ENCODE results near the gene PAPPA2.

Gene PAPPA2

GRCh38 chr1:176702901-176703300, 239.9 kb downstream of the PAPPA2 start:
- Histone ChIP-seq H3K27me3 (no peaks in the 10 kb centered on the region), H3K9ac (no peak overlapping the region), H3K36me3 (no peaks in the 10 kb centered on the region), H4K20me1 (no peaks in the 10 kb centered on the region), H3K4me3 (no peak overlapping the region), H3K4me1 (peaks cover 24% of the 10 kb centered on the region), H3K27ac (no peak overlapping the region), H3K4me2 (peak overlapping the region; percentile 67), H3K9me3 (no peaks in the 10 kb centered on the region)
- no peak for TF ChIP-seq Cebpa-rat (IDR thresholded peaks at IDR 0.05)

GRCh38 chr1:176705585-176705984, 242.6 kb downstream of the PAPPA2 start:
- H3K4me2 ChIP-seq, result no peak overlapping the region
- no peaks in the 10 kb centered on the region for H3K27me3 ChIP-seq
- H3K9ac ChIP-seq, result no peak overlapping the region
- H3K4me3 ChIP-seq, result no peak overlapping the region
- H4K20me1 ChIP-seq, result no peaks in the 10 kb centered on the region
- no peaks in the 10 kb centered on the region for H3K36me3 ChIP-seq
- no peak overlapping the region for H3K27ac ChIP-seq
- H3K4me1 ChIP-seq, result peaks cover 22% of the 10 kb centered on the region
- no peak for TF ChIP-seq Cebpa-rat (IDR thresholded peaks at IDR 0.05)
- no peaks in the 10 kb centered on the region for H3K9me3 ChIP-seq

DNA sequence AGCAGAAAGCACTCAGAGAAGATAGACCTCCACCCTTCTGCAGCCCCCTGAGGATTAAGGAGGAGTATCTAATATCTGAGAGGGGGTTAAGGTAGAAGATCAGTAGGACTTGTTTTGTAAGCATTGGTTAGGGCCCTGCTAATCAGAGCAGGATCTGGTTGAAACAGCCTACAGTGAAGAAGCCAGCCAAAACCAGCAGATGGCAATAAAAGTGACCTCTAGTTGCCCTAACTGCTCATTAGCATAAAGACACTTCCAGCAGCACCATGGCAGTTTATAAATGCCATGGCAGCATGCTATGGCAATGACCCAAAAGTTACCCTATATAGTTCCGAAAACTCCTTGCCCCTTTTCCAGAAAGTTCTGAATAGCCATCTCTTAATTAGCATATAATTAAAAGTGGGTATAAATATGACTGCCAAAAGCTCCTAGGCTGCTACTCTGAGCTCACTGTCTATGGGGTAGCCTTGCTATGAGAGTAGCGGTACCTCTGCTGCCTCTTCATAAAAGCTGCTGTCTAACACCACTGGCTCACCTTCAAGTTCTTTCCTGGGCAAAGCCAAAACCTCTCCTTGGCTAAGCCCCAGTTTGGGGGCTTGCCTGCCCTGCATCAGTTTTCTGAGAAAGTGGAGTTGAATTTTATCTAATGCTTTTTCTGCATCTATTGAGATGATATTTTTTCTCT, 254.2 kb downstream of the PAPPA2 start:
- no peaks in the 10 kb centered on the region for H3K27me3 ChIP-seq
- H3K4me3 ChIP-seq, result no peak overlapping the region
- no peaks in the 10 kb centered on the region for H3K36me3 ChIP-seq
- H4K20me1 ChIP-seq, result no peaks in the 10 kb centered on the region
- no peak overlapping the region for H3K4me2 ChIP-seq
- H3K9ac ChIP-seq, result no peak overlapping the region
- H3K4me1 ChIP-seq, result no peaks in the 10 kb centered on the region
- no peak for TF ChIP-seq Cebpa-rat (IDR thresholded peaks at IDR 0.05)
- no peak overlapping the region for H3K27ac ChIP-seq
- no peaks in the 10 kb centered on the region for H3K9me3 ChIP-seq

DNA sequence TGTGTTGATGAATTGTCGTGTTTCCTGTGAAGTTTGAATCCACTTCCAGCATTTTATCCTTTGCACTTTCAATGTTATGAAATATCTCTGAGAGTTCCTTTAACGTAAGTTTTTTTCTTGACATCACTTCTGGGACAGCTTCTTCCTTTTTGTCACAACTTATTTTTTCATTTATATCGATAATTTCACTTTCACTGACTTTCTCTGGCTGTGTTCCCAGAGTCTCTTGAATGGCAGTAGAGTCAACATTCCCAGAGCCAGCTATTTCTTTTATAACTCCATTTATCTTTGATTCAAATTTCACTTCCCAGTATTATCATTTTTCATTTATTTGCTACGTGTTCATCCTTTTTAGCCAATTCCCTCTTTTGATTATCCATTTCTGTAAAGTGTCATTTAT, 256.5 kb downstream of the PAPPA2 start:
- H3K36me3 ChIP-seq, result no peaks in the 10 kb centered on the region
- H3K4me2 ChIP-seq, result no peak overlapping the region
- H3K9ac ChIP-seq, result no peak overlapping the region
- no peaks in the 10 kb centered on the region for H4K20me1 ChIP-seq
- H3K27me3 ChIP-seq, result no peaks in the 10 kb centered on the region
- H3K27ac ChIP-seq, result no peak overlapping the region
- H3K9me3 ChIP-seq, result no peaks in the 10 kb centered on the region
- no peak for TF ChIP-seq Cebpa-rat (IDR thresholded peaks at IDR 0.05)
- no peak overlapping the region for H3K4me3 ChIP-seq
- no peaks in the 10 kb centered on the region for H3K4me1 ChIP-seq

GRCh38 chr1:176720838-176721237, 257.9 kb downstream of the PAPPA2 start:
- H3K4me2 ChIP-seq, result no peak overlapping the region
- H4K20me1 ChIP-seq, result no peaks in the 10 kb centered on the region
- H3K4me1 ChIP-seq, result no peaks in the 10 kb centered on the region
- H3K27ac ChIP-seq, result no peak overlapping the region
- H3K36me3 ChIP-seq, result no peaks in the 10 kb centered on the region
- H3K9me3 ChIP-seq, result no peaks in the 10 kb centered on the region
- no peaks in the 10 kb centered on the region for H3K27me3 ChIP-seq
- no peak overlapping the region for H3K4me3 ChIP-seq
- H3K9ac ChIP-seq, result no peak overlapping the region
- no peak for TF ChIP-seq Cebpa-rat (IDR thresholded peaks at IDR 0.05)

DNA sequence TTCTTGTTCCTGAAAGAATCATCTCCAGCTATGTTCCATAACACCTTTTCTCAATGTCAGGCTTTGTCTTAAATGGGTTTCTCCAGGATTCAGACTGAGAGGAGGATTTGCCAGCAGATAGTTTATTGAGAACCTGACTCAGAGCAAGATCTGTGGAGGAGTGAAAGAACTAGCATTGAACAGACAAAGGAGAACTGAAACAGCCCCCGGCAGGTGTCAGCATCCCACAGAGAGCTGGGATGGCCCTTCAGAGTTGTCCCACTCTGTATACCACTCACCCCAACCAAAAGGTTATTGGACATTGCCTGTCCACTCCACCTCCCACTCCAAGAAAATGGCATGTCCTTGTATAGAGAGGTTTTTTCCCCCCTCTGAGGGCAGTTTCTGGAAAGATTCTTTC, 270.7 kb downstream of the PAPPA2 start:
- no peaks in the 10 kb centered on the region for H3K9me3 ChIP-seq
- 0 out of 2 replicates have a peak, but pooled peaks cover 3% of the 10 kb centered on the region for H3K4me1 ChIP-seq
- no peak overlapping the region for H3K27ac ChIP-seq
- H3K4me3 ChIP-seq, result no peak overlapping the region
- no peak overlapping the region for H3K9ac ChIP-seq
- no peak for TF ChIP-seq Cebpa-rat (IDR thresholded peaks at IDR 0.05)
- no peaks in the 10 kb centered on the region for H3K36me3 ChIP-seq
- H4K20me1 ChIP-seq, result no peaks in the 10 kb centered on the region
- no peak overlapping the region for H3K4me2 ChIP-seq
- no peaks in the 10 kb centered on the region for H3K27me3 ChIP-seq

DNA sequence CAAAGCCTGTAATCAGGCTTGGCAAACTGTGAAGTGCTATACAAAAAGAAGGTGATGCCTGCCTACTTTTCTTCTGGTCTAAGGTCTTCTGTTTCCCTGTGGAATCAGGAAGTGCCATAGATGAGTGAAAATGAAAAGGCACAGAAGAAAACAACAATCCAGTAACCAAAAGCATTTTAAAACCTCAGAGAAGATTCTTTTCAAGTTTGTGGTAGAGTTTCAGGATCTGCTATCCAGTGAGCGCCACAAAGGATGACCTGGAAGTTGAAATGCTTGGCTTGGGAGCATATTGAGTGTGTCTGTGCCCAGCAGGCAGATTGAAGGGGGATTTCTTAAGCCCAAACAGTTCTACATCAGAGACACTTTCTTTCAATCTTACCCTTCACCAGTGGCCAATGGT, 272.2 kb downstream of the PAPPA2 start:
- H3K4me1 ChIP-seq, result 0 out of 2 replicates have a peak, but pooled peaks cover 3% of the 10 kb centered on the region
- no peak for TF ChIP-seq Cebpa-rat (IDR thresholded peaks at IDR 0.05)
- H3K4me2 ChIP-seq, result no peak overlapping the region
- H3K4me3 ChIP-seq, result no peak overlapping the region
- no peaks in the 10 kb centered on the region for H3K27me3 ChIP-seq
- no peaks in the 10 kb centered on the region for H3K36me3 ChIP-seq
- H3K9ac ChIP-seq, result no peak overlapping the region
- no peaks in the 10 kb centered on the region for H3K9me3 ChIP-seq
- no peak overlapping the region for H3K27ac ChIP-seq
- H4K20me1 ChIP-seq, result no peaks in the 10 kb centered on the region

DNA sequence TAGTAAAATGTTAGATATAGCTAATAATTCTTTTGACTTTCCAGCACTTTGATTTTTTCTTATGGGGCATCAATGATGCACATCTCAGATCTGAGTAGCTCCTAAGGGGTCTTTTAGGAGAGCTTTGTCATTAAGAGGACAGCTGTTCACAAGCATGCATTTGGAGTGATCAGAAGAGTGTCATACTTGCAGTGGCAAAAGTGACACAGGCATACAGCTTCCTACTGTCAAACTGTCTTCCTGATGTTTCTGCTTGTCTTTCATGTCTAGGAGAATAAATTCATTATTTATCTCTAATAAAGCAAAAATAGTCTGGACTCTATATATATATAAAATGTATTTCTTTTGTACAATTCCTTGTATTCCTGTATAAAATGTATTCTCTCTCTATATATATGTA, 273.0 kb downstream of the PAPPA2 start:
- H3K9ac ChIP-seq, result no peak overlapping the region
- no peaks in the 10 kb centered on the region for H3K9me3 ChIP-seq
- no peak for TF ChIP-seq Cebpa-rat (IDR thresholded peaks at IDR 0.05)
- no peaks in the 10 kb centered on the region for H3K27me3 ChIP-seq
- H3K4me3 ChIP-seq, result no peak overlapping the region
- H3K4me2 ChIP-seq, result no peak overlapping the region
- H3K36me3 ChIP-seq, result no peaks in the 10 kb centered on the region
- no peaks in the 10 kb centered on the region for H4K20me1 ChIP-seq
- no peak overlapping the region for H3K27ac ChIP-seq
- H3K4me1 ChIP-seq, result 0 out of 2 replicates have a peak, but pooled peaks cover 3% of the 10 kb centered on the region

GRCh38 chr1:176741181-176741580, 278.2 kb downstream of the PAPPA2 start:
- Histone ChIP-seq H3K36me3 (no peaks in the 10 kb centered on the region), H3K9me3 (no peaks in the 10 kb centered on the region), H3K27me3 (no peaks in the 10 kb centered on the region), H3K4me2 (no peak overlapping the region), H3K9ac (no peak overlapping the region), H4K20me1 (no peaks in the 10 kb centered on the region), H3K4me1 (0 out of 2 replicates have a peak, but pooled peaks cover 3% of the 10 kb centered on the region), H3K27ac (no peak overlapping the region), H3K4me3 (no peak overlapping the region)
- TF ChIP-seq Cebpa-rat (IDR thresholded peaks at IDR 0.05), result no peak

GRCh38 chr1:176742322-176742721, 279.3 kb downstream of the PAPPA2 start:
- H3K9ac ChIP-seq, result no peak overlapping the region
- H3K27me3 ChIP-seq, result no peaks in the 10 kb centered on the region
- no peak overlapping the region for H3K4me3 ChIP-seq
- H4K20me1 ChIP-seq, result no peaks in the 10 kb centered on the region
- H3K9me3 ChIP-seq, result no peaks in the 10 kb centered on the region
- H3K36me3 ChIP-seq, result no peaks in the 10 kb centered on the region
- H3K4me1 ChIP-seq, result 0 out of 2 replicates have a peak, but pooled peaks cover 3% of the 10 kb centered on the region
- no peak overlapping the region for H3K4me2 ChIP-seq
- H3K27ac ChIP-seq, result no peak overlapping the region
- TF ChIP-seq Cebpa-rat (IDR thresholded peaks at IDR 0.05), result no peak

DNA sequence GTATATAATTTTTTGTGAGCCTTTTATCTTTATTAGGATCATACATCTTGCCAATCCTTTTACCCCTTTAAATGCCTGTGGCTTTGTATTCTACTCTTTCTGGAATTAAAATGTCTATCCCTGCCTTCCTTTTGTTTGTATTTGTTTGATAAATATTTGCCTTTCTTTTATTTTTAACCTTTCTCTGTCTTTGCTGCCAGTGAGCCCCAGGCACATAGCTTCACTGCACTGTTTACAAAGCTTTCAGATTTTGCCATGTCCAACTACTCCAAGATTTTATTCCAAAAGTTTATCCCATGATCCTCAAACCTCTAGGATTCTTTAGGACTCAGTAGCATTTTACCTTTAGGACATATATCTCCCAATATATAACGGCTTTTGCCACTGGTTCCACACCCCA, 281.2 kb downstream of the PAPPA2 start:
- H3K9ac ChIP-seq, result no peak overlapping the region
- TF ChIP-seq Cebpa-rat (IDR thresholded peaks at IDR 0.05), result no peak
- H3K4me3 ChIP-seq, result no peak overlapping the region
- H3K36me3 ChIP-seq, result no peaks in the 10 kb centered on the region
- no peaks in the 10 kb centered on the region for H3K4me1 ChIP-seq
- H3K9me3 ChIP-seq, result no peaks in the 10 kb centered on the region
- H3K27ac ChIP-seq, result no peak overlapping the region
- no peaks in the 10 kb centered on the region for H4K20me1 ChIP-seq
- no peak overlapping the region for H3K4me2 ChIP-seq
- H3K27me3 ChIP-seq, result no peaks in the 10 kb centered on the region
